Stimulated activated naive CD4-positive, alpha-beta T cell treated with Interleukin-2 at 50 U/mL for 16 hours (primary cell): ENCODE measurements around the gene SPI1.
"Not testable (repeated sequence)": the region's sequence is repeated elsewhere in the genome, so short reads cannot be mapped to it uniquely, and the experiment has no call there.

Source experiments
- DNase-seq: peaks from one replicate; lab custom pipeline; 2025; lab: John Stamatoyannopoulos, UW

SPI1 gene

DNA sequence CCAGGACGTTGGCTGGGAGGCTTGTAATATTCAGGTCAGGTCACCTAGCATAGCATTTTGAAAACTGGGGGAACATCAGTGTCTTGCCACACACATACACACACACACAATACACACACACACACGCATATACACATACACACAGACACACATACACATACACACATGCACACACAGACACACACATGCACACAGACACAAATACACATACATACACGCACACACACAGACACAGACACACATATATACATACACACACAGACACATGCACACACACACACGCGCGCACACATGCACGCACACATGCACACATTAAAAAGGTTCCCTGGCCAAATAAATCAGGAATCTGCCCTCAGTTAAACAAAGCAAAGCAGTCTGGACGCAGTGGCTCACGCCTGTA lies 38.3 kb downstream of the SPI1 start:
- no peak for DNase-seq

DNA sequence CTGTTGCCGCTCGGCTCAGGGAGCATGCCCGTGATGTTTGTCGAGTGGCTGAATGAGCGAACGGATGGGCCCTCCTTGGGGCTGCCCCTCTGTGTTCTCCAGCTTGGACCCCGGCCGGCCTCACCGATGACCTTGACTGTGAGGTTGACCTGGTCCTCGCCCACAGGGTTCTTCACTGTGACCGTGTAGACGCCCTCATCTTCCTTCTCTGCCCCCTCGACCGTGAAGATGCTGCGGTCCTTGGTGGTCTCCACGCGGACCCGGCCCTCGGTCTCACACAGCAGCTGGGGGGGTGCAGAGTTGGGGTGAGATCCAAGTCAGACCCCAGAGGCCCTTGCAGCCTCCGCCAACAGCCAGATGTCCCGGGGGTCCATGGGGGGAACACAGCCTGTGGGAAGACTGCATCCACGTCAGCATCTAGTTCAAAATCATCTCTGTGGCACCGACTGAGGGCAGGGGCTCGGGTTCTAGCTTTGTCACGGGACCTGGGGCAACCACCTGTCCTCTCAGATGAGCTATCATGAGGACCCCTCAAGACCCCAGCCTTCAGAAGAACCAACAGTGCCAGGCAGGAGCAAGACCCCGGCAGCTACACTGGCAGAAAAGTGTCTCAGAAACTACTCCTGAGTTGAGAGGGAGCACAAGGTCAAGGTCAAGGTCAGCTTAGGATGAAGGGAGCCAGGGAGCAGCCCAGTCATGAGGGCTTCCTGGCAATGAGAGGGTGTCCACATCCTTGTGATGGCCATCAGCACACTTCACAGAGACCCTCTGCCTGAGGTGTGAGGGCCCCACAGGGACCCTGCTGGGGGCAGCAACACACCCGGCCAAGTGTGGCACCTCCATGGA lies 39.7 kb downstream of the SPI1 start:
- no peak for DNase-seq

DNA sequence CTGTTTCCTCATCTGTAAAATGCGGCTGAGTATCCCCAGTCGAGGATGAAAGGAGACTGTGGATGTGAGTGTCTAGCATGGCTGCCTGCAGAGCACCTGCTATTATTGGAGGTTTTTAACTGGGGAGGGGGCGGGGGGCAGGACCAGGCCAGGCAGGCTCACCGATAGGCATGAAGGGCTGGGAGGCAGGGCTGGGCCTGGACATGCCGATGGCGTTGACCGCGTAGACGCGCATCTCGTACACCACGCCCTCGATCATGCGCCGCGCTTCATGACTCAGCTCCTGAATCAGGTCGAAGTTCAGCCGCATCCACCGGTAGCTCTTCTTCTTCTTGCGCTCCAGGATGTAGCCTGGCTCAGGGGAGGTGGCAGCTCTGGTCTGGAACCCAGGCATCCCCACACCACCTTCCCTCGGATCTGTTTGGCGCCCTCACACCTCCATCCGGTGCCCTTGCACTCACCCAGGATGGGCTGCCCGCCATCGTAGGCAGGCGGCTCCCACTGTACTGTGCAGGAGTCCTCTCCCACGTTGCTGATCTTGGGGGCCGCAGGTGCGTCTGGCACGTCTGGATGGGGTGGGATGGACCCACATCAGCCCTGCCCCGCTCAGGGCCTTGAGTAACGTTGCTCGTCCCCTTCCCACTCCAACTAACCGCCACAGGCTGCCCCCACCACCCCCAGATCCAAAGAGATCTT lies 41.0 kb downstream of the SPI1 start:
- DNase-seq: no peak

DNA sequence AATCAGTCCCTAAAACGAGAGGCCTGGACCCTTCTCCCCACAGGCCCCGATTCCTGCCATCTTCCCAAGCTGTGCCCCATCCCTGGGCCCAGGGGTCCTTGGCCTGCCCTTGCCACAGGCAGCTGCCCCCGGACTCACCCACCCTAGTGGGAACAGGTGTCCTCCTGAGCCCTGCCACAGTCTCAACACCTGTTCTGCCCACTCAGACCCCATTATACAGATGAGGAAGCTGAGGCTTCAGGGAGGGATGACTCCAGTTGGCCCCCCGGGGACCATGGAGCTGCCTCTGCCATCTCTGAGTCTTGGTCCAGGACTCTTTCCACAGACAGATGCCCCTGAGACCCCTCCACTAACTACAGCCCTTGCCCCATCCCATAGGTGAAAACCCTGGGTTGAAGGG lies 41.8 kb downstream of the SPI1 start:
- no peak for DNase-seq

DNA sequence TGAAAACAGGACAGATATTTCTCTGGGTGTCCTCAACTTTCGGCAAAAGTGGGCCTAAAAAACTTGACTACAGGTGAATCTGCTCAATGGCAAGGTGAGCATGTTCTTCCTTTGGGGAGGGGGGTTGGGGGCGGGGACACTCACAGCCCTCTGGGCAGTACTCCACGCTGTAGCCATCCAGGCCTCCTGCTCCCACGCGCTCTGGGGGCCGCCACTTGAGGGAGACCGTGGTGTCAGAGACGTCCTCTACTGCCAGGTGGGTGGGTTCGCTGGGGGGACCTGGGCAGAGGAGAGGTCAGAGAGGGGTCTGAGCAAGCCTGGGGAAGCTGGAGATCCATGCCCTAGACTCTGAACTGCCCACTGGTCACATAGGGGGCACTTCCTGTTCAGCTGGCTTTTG lies 42.6 kb downstream of the SPI1 start:
- no peak for DNase-seq

DNA sequence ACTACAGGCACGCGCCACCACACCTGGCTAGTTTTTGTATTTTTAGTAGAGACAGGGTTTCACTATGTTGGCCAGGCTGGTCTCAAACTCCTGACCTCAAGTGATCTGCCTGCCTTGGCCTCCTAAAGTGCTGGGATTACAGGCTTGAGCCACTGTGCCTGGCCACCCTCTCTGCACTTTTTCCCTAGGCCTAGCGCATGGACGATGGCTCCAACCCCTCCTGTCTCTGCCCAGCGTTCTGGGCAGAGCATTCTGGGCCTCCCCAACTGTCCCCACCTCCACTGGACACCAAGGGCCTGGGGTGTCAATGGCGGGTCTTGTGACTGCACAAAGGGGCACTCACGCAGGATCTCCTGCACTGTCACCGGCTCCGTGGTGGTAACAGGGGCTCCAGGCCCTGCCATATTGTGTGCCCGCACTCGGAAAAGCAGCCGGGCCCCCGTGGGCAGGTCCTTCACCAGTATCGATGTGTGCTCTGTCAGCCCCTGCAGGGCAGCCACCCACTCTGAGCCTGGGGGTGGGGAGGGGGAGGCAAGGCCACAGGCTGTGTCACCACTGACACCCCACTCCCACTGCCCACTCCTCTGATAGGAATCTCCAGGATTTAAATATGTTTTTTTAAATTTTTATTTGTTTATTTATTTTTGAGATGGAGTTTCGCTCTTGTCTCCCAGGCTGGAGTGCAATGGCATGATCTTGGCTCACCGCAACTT lies 43.5 kb downstream of the SPI1 start:
- not testable (repeated sequence) for DNase-seq

DNA sequence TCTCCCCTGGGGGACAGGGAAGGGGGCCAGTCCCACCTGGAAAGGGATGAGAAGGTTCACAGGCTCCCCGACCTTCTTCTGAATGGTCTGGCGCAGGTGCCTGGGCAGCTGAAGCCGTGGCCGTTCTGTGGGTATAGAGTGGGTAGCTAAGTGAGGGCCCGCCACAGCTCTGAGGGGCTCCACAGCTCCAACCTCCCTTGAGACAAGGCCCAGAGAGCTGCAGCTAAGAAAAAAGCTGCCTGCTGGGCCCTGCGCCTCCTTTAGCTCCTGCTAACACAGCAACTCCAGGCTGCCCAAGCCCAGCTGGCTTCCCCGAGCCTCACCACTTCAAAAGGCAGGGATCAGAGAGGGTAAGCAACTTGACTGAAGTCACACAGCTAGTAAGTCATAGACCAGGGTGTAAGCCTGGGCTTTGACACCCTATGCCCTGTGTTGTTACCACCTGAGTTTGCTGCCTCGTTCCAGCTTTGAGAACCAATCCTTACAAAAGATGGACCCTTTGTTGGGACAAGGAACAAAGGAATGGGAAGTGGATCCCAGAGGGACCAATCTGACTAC lies 44.4 kb downstream of the SPI1 start:
- DNase-seq: no peak

DNA sequence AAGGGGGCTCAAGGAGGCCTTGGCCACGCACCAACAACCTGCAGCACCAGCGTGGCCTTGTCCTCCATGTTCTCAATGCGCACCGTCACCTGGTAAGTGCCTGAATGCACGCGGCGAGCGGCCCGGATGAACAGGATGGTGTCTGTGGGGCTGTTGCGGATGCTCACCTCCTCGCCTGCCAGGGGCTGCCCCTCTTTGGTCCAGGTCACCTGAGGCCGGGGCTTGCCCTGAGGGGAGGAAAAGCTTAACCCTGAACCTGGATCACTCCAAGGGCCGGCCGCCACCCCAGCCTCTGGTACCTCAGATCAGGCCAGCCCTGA lies 44.9 kb downstream of the SPI1 start:
- no peak for DNase-seq

DNA sequence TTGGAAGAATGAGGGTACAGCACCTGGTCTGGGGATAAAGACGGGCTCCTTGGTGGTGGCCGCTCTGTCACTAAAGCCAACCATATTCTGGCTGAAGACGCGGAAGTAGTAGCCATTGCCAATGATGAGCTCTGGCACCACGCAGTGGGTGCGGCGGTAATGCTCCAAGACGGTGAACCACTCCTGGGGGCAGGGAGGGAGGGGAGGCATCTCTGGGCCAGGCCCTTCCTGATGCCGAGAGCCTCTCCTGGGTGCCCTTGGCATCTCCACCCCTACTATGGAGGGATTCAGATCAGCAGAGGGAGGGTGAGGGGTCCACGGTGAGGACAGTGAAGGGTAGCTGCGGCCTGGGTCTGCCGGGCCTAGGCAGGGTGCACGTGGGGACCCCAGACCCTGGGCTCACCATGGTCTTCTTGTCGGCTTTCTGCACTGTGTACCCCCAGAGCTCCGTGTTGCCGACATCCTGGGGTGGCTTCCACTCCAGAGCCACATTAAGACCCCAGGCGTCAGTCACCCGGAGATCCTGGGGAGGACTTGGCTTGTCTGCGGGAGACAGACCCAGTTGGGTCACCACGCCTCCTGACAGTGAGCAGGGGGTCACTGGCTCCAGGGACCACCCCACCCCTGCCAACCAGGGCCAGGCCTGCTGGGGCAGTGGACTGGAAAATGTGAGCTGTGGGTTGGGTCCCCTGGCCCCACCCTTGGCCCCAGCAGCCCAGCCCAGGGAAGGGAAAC lies 45.4 kb downstream of the SPI1 start:
- DNase-seq: no peak

DNA sequence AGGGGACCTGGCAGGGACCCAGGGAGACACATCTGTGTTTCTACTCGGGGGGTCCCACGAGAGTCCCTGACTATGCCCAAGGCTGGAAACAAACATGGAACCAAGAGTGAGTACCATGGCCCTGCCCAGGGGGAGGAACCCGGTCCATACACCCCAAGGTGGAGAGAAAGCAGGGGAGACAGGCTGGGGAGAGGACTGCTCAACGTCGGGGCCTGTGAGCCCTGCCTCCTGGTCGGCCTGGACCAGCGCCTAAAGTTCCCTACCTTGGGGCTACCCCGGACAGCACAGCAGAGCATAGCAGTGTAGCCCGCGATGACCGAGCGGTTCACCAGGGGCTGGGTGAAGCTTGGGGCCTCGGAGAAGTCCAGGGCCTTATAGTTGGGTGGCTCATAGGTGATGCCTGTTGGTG lies 46.0 kb downstream of the SPI1 start:
- no peak for DNase-seq

DNA sequence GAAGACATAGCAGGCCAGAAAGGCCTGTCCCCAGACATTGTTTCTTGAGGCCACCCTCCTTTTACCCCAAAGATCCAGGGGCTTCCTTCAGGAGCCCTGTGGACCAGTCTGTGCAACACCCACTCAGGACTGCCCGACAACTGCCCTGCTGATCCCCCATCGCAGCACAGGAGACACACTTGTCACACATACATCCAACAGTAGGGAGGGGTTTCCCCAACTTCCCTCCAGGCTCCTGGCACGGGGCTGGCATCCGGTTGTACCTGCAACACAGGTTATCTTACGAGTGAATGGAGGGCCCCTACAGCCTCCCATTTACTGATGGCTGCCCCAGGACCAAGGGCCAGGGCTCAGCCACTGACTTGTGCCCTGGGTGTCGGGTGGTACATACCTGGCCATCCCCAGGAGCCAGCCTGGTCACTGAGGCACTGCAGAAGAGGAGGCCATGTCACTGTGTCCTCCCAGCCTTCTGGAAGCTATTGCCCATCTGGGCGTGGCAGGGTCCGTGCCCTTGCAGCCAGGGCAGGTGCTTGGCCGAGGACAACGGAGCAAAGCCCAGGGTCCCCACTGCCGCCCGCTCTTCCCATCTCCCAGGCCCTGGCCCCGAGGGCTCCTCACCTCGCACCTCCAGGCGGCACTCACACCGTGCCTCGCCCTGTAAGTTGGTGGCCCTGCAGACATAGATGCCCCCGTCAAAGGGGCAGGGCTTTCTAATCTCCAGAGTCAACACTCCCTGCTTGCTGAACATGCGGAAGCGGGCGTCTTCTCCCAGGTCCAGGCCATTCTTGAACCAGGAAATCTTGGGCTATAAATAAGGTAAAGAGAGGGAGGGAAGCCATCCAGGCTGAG lies 46.7 kb downstream of the SPI1 start:
- DNase-seq: no peak

DNA sequence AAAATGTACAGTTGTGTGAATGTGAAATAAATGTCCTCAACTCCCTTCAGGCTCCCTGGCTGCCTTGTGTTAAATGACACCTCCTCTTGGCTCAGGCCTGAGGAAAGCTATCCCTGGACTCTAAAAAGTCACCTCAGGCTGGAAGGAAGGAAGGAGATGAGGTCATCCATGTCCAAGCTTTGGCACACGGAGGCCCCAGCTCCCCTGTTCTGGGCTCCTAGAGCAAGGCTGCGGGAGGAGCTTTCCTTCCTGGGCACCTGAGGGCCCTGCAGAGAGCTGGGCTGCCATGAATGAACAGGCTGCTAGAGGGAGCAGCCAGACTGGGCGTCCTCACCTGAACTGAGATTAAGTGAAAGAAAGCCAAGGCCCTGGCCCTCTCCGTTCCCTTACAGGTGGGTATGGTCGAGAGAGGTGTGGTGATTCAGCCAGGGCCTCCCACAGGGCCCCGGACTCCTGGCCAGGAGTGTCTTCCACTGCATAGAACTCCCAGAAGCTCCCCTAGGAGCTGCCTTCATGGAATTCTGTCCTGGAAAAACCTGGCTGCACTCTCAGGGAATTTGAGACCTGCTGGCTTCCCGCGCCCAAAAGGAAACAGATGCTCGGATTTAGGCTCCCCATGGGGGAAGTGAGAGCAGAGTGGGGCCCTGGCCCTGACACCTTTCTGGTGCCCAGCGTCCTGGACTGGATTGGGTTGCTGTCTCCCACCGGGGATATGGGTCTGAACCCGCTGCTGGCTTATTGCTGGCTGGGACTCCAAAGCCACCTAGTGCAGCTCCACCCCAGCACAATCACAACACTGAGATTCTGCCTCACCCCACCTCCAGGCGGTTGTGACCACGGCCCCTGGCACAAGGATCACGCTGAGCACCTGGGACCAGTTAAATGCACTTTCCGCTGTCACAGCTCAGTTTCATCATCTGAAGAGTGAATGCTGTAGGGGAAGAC lies 48.1 kb downstream of the SPI1 start:
- DNase-seq: no peak

DNA sequence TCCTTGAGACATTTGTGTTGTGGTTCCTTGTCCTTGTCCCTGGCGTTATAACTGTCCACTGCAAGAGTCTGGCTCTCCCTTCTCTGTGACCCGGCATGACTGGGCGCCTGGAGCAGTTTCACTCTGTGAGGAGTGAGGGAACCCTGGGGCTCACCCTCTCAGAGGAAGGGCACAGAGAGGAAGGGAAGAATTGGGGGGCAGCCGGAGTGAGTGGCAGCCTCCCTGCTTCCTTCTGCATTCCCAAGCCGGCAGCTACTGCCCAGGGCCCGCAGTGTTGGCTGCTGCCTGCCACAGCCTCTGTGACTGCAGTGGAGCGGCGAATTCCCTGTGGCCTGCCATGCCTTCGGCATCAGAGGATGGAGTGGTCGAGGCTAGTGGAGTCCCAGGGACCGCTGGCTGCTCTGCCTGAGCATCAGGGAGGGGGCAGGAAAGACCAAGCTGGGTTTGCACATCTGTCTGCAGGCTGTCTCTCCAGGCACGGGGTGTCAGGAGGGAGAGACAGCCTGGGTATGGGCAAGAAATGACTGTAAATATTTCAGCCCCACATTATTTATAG lies 48.8 kb downstream of the SPI1 start:
- DNase-seq: no peak

DNA sequence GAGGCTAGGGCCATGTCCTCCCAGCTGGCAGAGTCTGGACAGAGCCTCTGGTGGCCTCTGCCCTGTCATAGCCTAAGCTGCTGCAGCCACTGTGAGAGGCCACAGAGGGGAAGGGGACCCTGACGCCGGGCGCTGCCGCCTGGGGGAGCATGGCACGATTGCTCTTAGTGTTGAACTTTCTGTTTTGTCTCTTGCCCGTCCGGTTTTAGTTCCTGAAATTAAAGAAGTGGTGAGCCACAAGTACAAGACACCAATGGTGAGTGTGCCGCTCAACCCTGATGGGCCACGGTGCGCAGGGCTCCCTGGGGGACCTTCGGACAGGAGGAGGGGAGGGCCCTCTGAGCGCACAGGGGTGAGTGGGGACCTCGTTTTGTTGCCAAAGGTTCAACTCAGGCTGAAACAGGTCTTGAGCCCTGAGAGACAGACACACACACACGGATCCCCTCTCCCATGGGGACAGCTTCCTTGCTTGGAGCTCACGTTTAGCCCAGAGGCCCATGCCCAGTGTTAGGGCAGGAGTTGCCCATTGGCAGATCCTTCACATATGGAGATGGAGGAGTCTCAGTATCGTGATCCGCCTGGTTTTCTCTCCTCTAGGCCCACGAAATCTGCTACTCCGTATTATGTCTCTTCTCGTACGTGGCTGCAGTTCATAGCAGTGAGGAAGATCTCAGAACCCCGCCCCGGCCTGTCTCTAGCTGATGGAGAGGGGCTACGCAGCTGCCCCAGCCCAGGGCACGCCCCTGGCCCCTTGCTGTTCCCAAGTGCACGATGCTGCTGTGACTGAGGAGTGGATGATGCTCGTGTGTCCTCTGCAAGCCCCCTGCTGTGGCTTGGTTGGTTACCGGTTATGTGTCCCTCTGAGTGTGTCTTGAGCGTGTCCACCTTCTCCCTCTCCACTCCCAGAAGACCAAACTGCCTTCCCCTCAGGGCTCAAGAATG lies 49.6 kb downstream of the SPI1 start:
- no peak for DNase-seq

DNA sequence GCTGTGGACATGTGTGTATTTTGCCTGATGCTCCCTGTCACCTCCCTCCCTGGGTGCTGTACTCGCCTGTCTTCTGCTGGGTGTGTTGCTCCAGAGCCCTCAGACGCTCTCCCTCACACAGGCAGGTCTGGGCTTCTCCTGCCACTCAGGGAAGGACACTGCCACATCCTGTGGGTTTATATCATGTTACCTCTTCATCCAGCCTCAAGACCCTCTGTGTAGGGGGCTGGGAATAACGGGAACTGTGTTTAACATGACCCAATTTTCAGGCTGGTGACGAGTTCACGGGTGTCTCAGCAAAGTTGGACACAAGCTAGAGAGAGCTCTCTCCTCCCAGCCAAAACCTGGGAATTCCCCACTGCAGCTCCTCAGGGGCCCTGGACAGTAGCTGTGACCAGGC lies 50.4 kb downstream of the SPI1 start:
- no peak for DNase-seq

DNA sequence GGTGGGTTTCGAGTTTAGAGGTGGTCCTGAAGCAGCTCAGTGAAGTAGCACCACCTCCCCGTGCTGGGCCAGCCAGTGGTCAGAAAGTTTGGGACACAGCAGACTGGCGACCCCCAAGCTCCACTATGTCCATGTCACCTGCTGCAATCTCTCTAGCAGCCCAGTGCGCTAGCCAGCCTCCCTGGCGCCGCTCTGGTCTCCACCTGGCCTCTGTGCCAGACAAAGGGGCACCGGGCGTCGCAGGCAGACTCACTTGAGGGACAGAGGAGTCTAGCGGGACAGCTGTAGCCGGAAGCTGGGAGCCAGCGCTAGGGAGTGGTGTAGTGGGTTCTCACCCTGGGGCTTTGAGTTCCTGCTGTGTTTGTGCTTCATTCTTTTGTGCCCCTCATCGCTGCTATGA lies 51.3 kb downstream of the SPI1 start:
- DNase-seq: no peak

DNA sequence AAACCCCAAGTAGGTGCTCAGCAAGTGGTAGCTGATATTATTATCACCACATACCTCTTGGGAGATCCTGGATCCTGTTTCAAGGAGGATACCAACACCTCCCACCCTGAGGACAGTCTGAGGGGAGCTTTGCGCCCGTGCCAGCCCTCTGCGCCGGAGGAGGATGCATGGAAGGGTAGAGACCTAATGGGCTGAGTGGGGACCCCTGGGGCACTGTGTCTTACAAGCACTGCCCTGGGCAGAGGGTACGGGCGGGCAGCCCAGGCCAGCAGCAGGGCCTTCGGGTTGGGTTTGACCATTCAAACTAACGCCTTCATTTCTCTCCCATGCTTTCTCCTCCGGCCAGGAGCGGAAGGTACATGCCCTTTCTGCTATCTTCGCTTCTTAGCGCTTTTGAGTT lies 52.1 kb downstream of the SPI1 start:
- no peak for DNase-seq

DNA sequence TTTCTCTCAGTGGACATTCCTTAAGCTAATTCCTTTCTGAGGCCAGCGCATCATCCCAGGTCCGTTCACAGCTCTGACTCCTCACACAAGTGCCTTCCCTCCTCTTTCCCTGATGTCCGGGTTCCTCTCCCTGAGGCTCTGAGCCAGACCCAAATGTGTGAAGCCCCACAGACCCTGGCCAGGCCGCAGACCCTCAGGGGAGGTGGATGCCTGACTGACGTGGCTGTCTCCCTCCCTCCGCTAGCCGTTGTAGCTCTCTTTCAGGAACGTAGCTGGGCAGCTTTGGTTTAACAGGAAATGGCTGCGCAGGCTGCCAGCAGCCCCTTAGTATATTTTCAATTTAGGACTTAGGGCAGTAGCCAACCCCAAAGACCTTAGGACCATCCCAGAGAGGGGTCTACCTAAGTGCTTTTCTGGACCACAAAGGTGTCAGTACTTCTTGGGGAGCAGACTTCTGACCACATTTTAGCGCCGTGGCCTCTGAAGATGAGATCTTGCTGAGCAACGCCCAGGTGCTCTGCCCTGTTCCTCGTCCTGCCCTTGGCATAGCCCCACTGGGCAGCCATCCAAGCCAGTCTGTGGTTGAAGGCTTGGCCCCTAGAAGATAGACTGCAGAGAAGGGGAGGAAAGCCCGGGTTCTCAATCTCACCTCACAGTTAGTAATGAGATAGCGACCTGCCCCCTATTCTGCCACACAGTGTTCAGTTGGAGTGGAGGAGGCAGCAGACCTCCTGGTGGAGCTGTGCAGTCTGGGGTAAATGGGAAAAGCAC lies 52.9 kb downstream of the SPI1 start:
- DNase-seq: no peak
